Activated CD4-positive, alpha-beta T cell treated with anti-CD3 and anti-CD28 coated beads for 48 hours (primary cell): Measurements from ENCODE around the gene MARCKS.
"Not testable (repeated sequence)": the region's sequence is repeated elsewhere in the genome, so short reads cannot be mapped to it uniquely, and the experiment has no call there.

Experiments
- DNase-seq: peaks from one replicate; pipeline ENCODE4 v3.0.0-alpha.2; 2020

The MARCKS gene

GRCh38 chr6:113888493-113888892, 31.3 kb downstream of the MARCKS start:
- no peak for DNase-seq

- no peak for DNase-seq
Observed at GRCh38 chr6:113888956-113889630, 31.9 kb downstream of the MARCKS start.

- DNase-seq = no peak
Observed at GRCh38 chr6:113893451-113893850, 36.3 kb downstream of the MARCKS start.

GRCh38 chr6:113893866-113894265, 36.7 kb downstream of the MARCKS start:
- no peak for DNase-seq

GRCh38 chr6:113894712-113895674, 37.8 kb downstream of the MARCKS start:
- DNase-seq = no peak

- no peak for DNase-seq
Observed at GRCh38 chr6:113901482-113901881, 44.3 kb downstream of the MARCKS start.

GRCh38 chr6:113903666-113904330, 46.7 kb downstream of the MARCKS start:
- no peak for DNase-seq

GRCh38 chr6:113907102-113907815, 50.1 kb downstream of the MARCKS start:
- no peak for DNase-seq

GRCh38 chr6:113908801-113909200, 51.7 kb downstream of the MARCKS start:
- no peak for DNase-seq

GRCh38 chr6:113909224-113909856, 52.2 kb downstream of the MARCKS start:
- DNase-seq = no peak

- not testable (repeated sequence) for DNase-seq
Observed at GRCh38 chr6:113910285-113910684, 53.1 kb downstream of the MARCKS start.
